HCT116 (cell line): ENCODE results near the gene SLC10A3. TPM values are rescaled to one million over a fixed set of nuclear protein-coding genes. Genes with fewer than 3 reads are reported as not detected.

ENCODE experiments used
- ATAC-seq: fragments of 200-7000 bp; cut with Tn5 transposase; 2 replicates; pipeline ENCODE4 v1.9.1; 2020; ENCODE audit warnings: mild to moderate bottlenecking, moderate library complexity
- BruUV-seq: library from RNA; stranded (reverse); fragments of 400-500 nt; replicated peaks from 2 replicates; lab custom pipeline; 2021; lab: Mats Ljungman, UMichigan
- CTCF ChIA-PET: fragments of 300-600 bp; sonication (Branson Sonifier 250); formaldehyde crosslinking; loops from one replicate; lab custom pipeline; 2021; ENCODE audit warnings: antibody characterized with exemption; lab: Charles Lee
- POLR2A ChIA-PET: fragments of 300-600, 350-600 bp; sonication (Branson Sonifier 250); formaldehyde crosslinking; loops from one replicate; lab custom pipeline; 2021; ENCODE audit warnings: antibody characterized with exemption; lab: Charles Lee
- RAD21 ChIA-PET, 2 experiments: fragments of 300-600 bp; sonication (Branson Sonifier 250); formaldehyde crosslinking; loops; one replicate each; lab custom pipeline; 2023; ENCODE audit warnings: low total read pairs in 2 of 2; ENCODE audit not compliant: uncharacterized antibody in 2 of 2, unreplicated experiment in 2 of 2, low non-redundant PET in 1 of 2; lab: Charles Lee
- DNase-seq: peaks from one replicate; pipeline ENCODE4 v3.0.0-alpha.2; 2010; ENCODE audit warnings: low read depth, low spot score
- H2AFZ ChIP-seq: fragments of 200-600 bp; shearing (Covaris generic), sonication (generic); 2 replicates; pipeline ENCODE4 v1.6.1; 2017; ENCODE audit warnings: low read depth, mixed run types, mixed read lengths, antibody characterized with exemption, low read length; ENCODE audit not compliant: poor library complexity, severe bottlenecking
- H3K27ac ChIP-seq: 2 replicates; pipeline ENCODE4 v1.5.1; 2012; ENCODE audit warnings: low read depth, low read length
- H3K27me3 ChIP-seq: fragments of 200-600 bp; sonication (generic); 2 replicates; pipeline ENCODE4 v1.6.1; 2016; ENCODE audit warnings: mixed run types, low read length, mixed read lengths; ENCODE audit not compliant: insufficient read depth
- H3K36me3 ChIP-seq, 2 experiments: fragments of 200-500 bp in 1 of 2; fragments of 200-600 bp in 1 of 2; sonication (Bioruptor generic) in 1 of 2; sonication (generic) in 1 of 2; 2 replicates each; pipeline versions ENCODE4 v1.5.1 to v1.6.1; 2014 to 2016; ENCODE audit warnings: low read length in 2 of 2, inconsistent platforms in 1 of 2, mixed read lengths in 1 of 2, mixed run types in 1 of 2; ENCODE audit not compliant: insufficient read depth in 2 of 2, control insufficient read depth in 1 of 2
- H3K4me1 ChIP-seq, 2 experiments: fragments of 200-600 bp in 1 of 2; sonication (generic) in 1 of 2; 2 replicates each; pipeline versions ENCODE4 v1.5.1 to v1.6.1; 2012 to 2017; ENCODE audit warnings: low read length in 2 of 2, inconsistent platforms in 1 of 2, mild to moderate bottlenecking in 1 of 2, mixed read lengths in 1 of 2, mixed run types in 1 of 2, moderate library complexity in 1 of 2; ENCODE audit not compliant: insufficient read depth in 2 of 2, control insufficient read depth in 1 of 2
- H3K4me2 ChIP-seq: fragments of 200-600 bp; sonication (generic); 2 replicates; pipeline ENCODE4 v1.6.1; 2017; ENCODE audit warnings: mixed run types, low read length, mixed read lengths
- H3K4me3 ChIP-seq, 2 experiments: fragments of 200-600 bp in 1 of 2; sonication (generic) in 1 of 2; replicated peaks in 1 of 2; 2 replicates each; pipeline ENCODE4 v1.5.1; 2011 to 2016; ENCODE audit warnings: low read length in 2 of 2, control low read depth in 1 of 2, low read depth in 1 of 2, mild to moderate bottlenecking in 1 of 2, mixed read lengths in 1 of 2, mixed run types in 1 of 2
- H3K79me2 ChIP-seq: fragments of 200-600 bp; sonication (generic); 2 replicates; pipeline ENCODE4 v1.6.1; 2017; ENCODE audit warnings: mild to moderate bottlenecking, mixed run types, low read length, moderate library complexity, mixed read lengths; ENCODE audit not compliant: insufficient read depth
- H3K9ac ChIP-seq: fragments of 200-600 bp; sonication (generic); 2 replicates; pipeline ENCODE4 v1.6.1; 2016; ENCODE audit warnings: low read length, mixed read lengths
- H3K9me2 ChIP-seq: fragments of 200-600 bp; sonication (generic), shearing (Covaris generic); 2 replicates; pipeline ENCODE4 v1.6.1; 2017; ENCODE audit warnings: mixed run types, mild to moderate bottlenecking, moderate library complexity; ENCODE audit not compliant: insufficient read depth
- H3K9me3 ChIP-seq, 2 experiments: fragments of 200-500 bp in 1 of 2; fragments of 200-600 bp in 1 of 2; sonication (Bioruptor generic) in 1 of 2; sonication (generic) in 1 of 2; 2 replicates each; pipeline ENCODE4 v1.6.1; 2014 to 2017; ENCODE audit warnings: low read length in 2 of 2, mixed read lengths in 2 of 2, inconsistent platforms in 1 of 2, low read depth in 1 of 2, mild to moderate bottlenecking in 1 of 2, mixed run types in 1 of 2, moderate library complexity in 1 of 2; ENCODE audit not compliant: control insufficient read depth in 1 of 2, insufficient read depth in 1 of 2
- H4K20me1 ChIP-seq: fragments of 200-600 bp; sonication (generic), shearing (Covaris generic); 2 replicates; pipeline ENCODE4 v1.6.1; 2017; ENCODE audit warnings: mixed run types, mild to moderate bottlenecking, moderate library complexity; ENCODE audit not compliant: insufficient read depth
- CBX3 ChIP-seq: IDR thresholded peaks from 2 replicates; pipeline ENCODE4 v1.6.1; 2012; ENCODE audit warnings: low read depth
- CEBPB ChIP-seq: IDR thresholded peaks from 2 replicates; pipeline ENCODE4 v1.6.1; 2012; ENCODE audit warnings: low read depth
- CTCF ChIP-seq, 3 experiments: fragments of 200-600 bp in 1 of 3; sonication (generic) in 1 of 3; IDR thresholded peaks in 2 of 3; conservative IDR thresholded peaks in 1 of 3; 2 replicates each; pipeline ENCODE4 v1.5.1; 2012 to 2017; ENCODE audit warnings: low read depth in 2 of 3, low read length in 2 of 3, antibody characterized with exemption in 1 of 3, borderline replicate concordance in 1 of 3, control low read depth in 1 of 3, mild to moderate bottlenecking in 1 of 3, mixed read lengths in 1 of 3, mixed run types in 1 of 3, moderate library complexity in 1 of 3; ENCODE audit not compliant: insufficient read depth in 1 of 3
- FOSL1 ChIP-seq: IDR thresholded peaks from 2 replicates; pipeline ENCODE4 v1.6.1; 2012; ENCODE audit warnings: low read depth
- TCF7L2 ChIP-seq: IDR thresholded peaks from 2 replicates; pipeline ENCODE4 v1.7.0; 2011; ENCODE audit warnings: borderline replicate concordance, inconsistent platforms; ENCODE audit not compliant: insufficient read depth, insufficient read length; ENCODE audit errors: extremely low read depth
- YY1 ChIP-seq: IDR thresholded peaks from 2 replicates; pipeline ENCODE4 v1.6.1; 2011; ENCODE audit warnings: low read length, low read depth, moderate library complexity, mild to moderate bottlenecking; ENCODE audit not compliant: insufficient replicate concordance; ENCODE audit errors: extremely low read depth
- ZFX ChIP-seq: fragments of 450-650 bp; IDR thresholded peaks from 2 replicates; pipeline ENCODE4 v1.6.1; 2017
- intact Hi-C: fragments of 100-400 bp; cut with micrococcal nuclease; formaldehyde crosslinking; loops from 2 replicates; pipeline ENCODE4 v1.10.0; 2022
- total RNA-seq: library from RNA; stranded (reverse); gene quantifications from one replicate; pipeline ENCODE4 v1.2.1, GENCODE V29; 2021; ENCODE audit not compliant: unreplicated experiment
- TF ChIP-seq, protein P1 (sequence below): IDR thresholded peaks from 2 replicates; pipeline ENCODE4 v1.6.1; 2011; ENCODE audit warnings: mild to moderate bottlenecking, low read length, moderate library complexity; ENCODE audit not compliant: insufficient replicate concordance; ENCODE audit errors: extremely low read depth
- TF ChIP-seq, protein P2 (sequence below): IDR thresholded peaks from 2 replicates; pipeline ENCODE4 v1.6.1; 2012

The SLC10A3 gene
- total RNA-seq, 1 experiment from 2014 or later: 16.2 TPM

DNA sequence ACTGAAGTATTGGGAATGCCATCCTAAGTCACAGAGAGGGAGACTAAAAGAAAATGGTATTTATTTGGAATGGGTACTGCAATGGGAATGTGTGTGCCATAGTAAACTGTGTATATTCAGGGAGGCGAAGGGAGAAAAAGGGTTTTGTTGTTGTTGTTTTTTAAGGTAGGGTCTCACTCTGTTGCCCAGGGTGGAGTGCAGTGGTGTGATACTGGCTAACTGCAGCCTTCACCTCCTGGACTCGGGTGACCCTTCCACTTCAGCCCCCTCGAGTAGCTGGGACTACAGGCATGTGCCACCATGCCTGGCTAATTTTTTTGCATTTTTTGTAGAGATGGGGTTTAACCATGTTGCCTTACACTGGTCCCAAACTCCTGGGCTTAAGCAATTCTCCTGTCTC lies 4.3 kb upstream of the SLC10A3 start:
- Histone ChIP-seq H3K36me3 (no peaks in the 10 kb centered on the region), H3K79me2 (no peaks in the 10 kb centered on the region), H3K4me3 (no peak overlapping the region), H4K20me1 (no peaks in the 10 kb centered on the region), H3K9me2 (no peaks in the 10 kb centered on the region), H2AFZ (no peak overlapping the region), H3K9ac (no peak overlapping the region), H3K27ac (no peak overlapping the region)
- intact Hi-C loops: no loop called here
- DNase-seq (no peak), ATAC-seq (no peak)
- BruUV-seq: no TSS peak
- RAD21 ChIA-PET: no interaction called here
- POLR2A ChIA-PET: no interaction called here
- TF ChIP-seq, protein P1, sequence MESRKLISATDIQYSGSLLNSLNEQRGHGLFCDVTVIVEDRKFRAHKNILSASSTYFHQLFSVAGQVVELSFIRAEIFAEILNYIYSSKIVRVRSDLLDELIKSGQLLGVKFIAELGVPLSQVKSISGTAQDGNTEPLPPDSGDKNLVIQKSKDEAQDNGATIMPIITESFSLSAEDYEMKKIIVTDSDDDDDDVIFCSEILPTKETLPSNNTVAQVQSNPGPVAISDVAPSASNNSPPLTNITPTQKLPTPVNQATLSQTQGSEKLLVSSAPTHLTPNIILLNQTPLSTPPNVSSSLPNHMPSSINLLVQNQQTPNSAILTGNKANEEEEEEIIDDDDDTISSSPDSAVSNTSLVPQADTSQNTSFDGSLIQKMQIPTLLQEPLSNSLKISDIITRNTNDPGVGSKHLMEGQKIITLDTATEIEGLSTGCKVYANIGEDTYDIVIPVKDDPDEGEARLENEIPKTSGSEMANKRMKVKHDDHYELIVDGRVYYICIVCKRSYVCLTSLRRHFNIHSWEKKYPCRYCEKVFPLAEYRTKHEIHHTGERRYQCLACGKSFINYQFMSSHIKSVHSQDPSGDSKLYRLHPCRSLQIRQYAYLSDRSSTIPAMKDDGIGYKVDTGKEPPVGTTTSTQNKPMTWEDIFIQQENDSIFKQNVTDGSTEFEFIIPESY: no peak
- TF ChIP-seq TCF7L2 (no peak), FOSL1 (no peak), YY1 (no peak), CTCF (IDR thresholded peaks at IDR 0.05 in 2 of 3, conservative IDR thresholded peaks at IDR 0.05 in 1 of 3; ENCODE audit: borderline replicate concordance in 1 of 3, insufficient read depth in 1 of 3, low read depth in 2 of 3, low read length in 2 of 3) (no peak), CBX3 (no peak), ZFX (no peak), CEBPB (no peak)
- TF ChIP-seq, protein P2, sequence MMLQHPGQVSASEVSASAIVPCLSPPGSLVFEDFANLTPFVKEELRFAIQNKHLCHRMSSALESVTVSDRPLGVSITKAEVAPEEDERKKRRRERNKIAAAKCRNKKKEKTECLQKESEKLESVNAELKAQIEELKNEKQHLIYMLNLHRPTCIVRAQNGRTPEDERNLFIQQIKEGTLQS: no peak
- TF ChIP-seq, all 23 proteins: peak for 0
- Histone ChIP-seq H3K27me3 (no peaks in the 10 kb centered on the region), H3K9me3 (no peaks in the 10 kb centered on the region), H3K4me2 (no peak overlapping the region), H3K4me1 (peaks cover 0 to 5% of the 10 kb centered on the region in 2 experiments; a peak in 1 of 4 replicates)
- CTCF ChIA-PET: no interaction called here
